K562 (cell line): ENCODE data around the gene MEX3D. TPM values are rescaled to one million over a fixed set of nuclear protein-coding genes. Genes with fewer than 3 reads are reported as not detected.

Experiments
- ARID1B ChIP-seq: fragments of 450-650 bp; IDR thresholded peaks from 2 replicates; pipeline ENCODE4 v1.6.1; 2016; ENCODE audit warnings: antibody characterized with exemption, mild to moderate bottlenecking, inconsistent platforms
- CGGBP1 ChIP-seq: fragments of 250-450 bp; sonication (Bioruptor Pico); IDR thresholded peaks from 2 replicates; pipeline ENCODE4 v1.9.0; 2021; ENCODE audit warnings: mild to moderate bottlenecking
- GABPA ChIP-seq: fragments of 200-800 bp; sonication (Bioruptor generic); conservative IDR thresholded peaks from 2 replicates; pipeline ENCODE4 v1.6.1; 2016; ENCODE audit warnings: low read depth, missing genetic modification characterization, missing compliant biosample characterization
- HNRNPL ChIP-seq: fragments of 200-400 bp; formaldehyde crosslinking; IDR thresholded peaks from 2 replicates; pipeline ENCODE4 v1.6.1; 2017; ENCODE audit warnings: low read depth, mild to moderate bottlenecking, low read length
- MTA1 ChIP-seq: fragments of 450-650 bp; IDR thresholded peaks from 2 replicates; pipeline ENCODE4 v1.6.1; 2017; ENCODE audit warnings: borderline replicate concordance
- NR2C1 ChIP-seq, 2 experiments: fragments of 450-650 bp; IDR thresholded peaks; 2 replicates each; pipeline ENCODE4 v1.6.1; 2017; ENCODE audit warnings: mild to moderate bottlenecking in 2 of 2, antibody characterized with exemption in 1 of 2, inconsistent platforms in 1 of 2, missing compliant biosample characterization in 1 of 2, missing genetic modification characterization in 1 of 2
- POLR2A ChIP-seq: fragments of 450-650 bp; conservative IDR thresholded peaks from 2 replicates; pipeline ENCODE4 v1.6.1; 2016
- POLR2G ChIP-seq: fragments of 200-400 bp; formaldehyde crosslinking; IDR thresholded peaks from 2 replicates; pipeline ENCODE4 v1.6.1; 2017; ENCODE audit warnings: low read depth, mild to moderate bottlenecking, antibody characterized with exemption, low read length, moderate library complexity
- RBBP5 ChIP-seq: fragments of 200-600 bp; sonication (generic); IDR thresholded peaks from 2 replicates; pipeline ENCODE4 v1.6.1; 2012; ENCODE audit warnings: borderline replicate concordance, mild to moderate bottlenecking, low read length, control low read depth, inconsistent platforms; ENCODE audit not compliant: insufficient read depth, poor library complexity, severe bottlenecking
- SIN3A ChIP-seq, 2 experiments: fragments of 150-350 bp in 1 of 2; IDR thresholded peaks; 2 replicates each; pipeline ENCODE4 v1.6.1; 2011 to 2016; ENCODE audit warnings: borderline replicate concordance in 2 of 2, low read depth in 2 of 2, low read length in 2 of 2, mild to moderate bottlenecking in 2 of 2, moderate library complexity in 2 of 2; ENCODE audit not compliant: control insufficient read depth in 1 of 2
- TAF7 ChIP-seq: fragments of 450-650 bp; IDR thresholded peaks from 2 replicates; pipeline ENCODE4 v1.6.1; 2016; ENCODE audit warnings: missing genetic modification characterization, missing compliant biosample characterization
- THAP12 ChIP-seq: fragments of 250-450 bp; sonication (Bioruptor Pico); IDR thresholded peaks from 2 replicates; pipeline ENCODE4 v1.9.0; 2021; ENCODE audit warnings: mild to moderate bottlenecking, inconsistent platforms
- TRIM24 ChIP-seq, 2 experiments: fragments of 450-650 bp; IDR thresholded peaks; 2 replicates each; pipeline ENCODE4 v1.6.1; 2016
- ZBTB17 ChIP-seq: fragments of 450-650 bp; formaldehyde crosslinking; IDR thresholded peaks from 2 replicates; pipeline ENCODE4 v1.4.0; 2020; ENCODE audit warnings: mild to moderate bottlenecking
- ZNF143 ChIP-seq: sonication (generic); formaldehyde crosslinking; IDR thresholded peaks from 2 replicates; pipeline ENCODE4 v1.9.0; 2022; ENCODE audit warnings: mild to moderate bottlenecking, missing genetic modification reagents
- ZNF785 ChIP-seq: fragments of 250-450 bp; sonication (Bioruptor Pico); IDR thresholded peaks from 2 replicates; pipeline ENCODE4 v1.4.0; 2020; ENCODE audit warnings: mild to moderate bottlenecking
- polyA plus RNA-seq, 8 experiments: library from polyadenylated mRNA; depleted of rRNA in 4 of 8; stranded (reverse) in 5 of 8; unstranded in 3 of 8; fragments of >200 nt; fragmentation: Nextera tagmentation in 2 of 8; fragmentation: Illumina TruSeq in 1 of 8; extraction: Ambion mirVana in 2 of 8; extraction: Trizol in 1 of 8; gene quantifications; 2 replicates each; pipeline versions ENCODE4 v1.2.1 to v1.2.3, GENCODE V29; 2011 to 2014; ENCODE audit warnings: inconsistent platforms in 1 of 8, missing spikeins in 1 of 8
- total RNA-seq, 7 experiments: library from RNA; depleted of rRNA in 6 of 7; stranded (reverse); fragments of >200 nt in 6 of 7; fragmentation: Illumina TruSeq in 2 of 7; extraction: Trizol in 2 of 7; gene quantifications; 2 replicates each; pipeline versions ENCODE4 v1.2.1 to v1.2.3, GENCODE V29; 2011 to 2021; ENCODE audit warnings: low replicate concordance in 1 of 7
- TF ChIP-seq, protein P1 (sequence below), 2 experiments: fragments of 450-650 bp; formaldehyde crosslinking in 1 of 2; IDR thresholded peaks; 2 replicates each; pipeline versions ENCODE4 v1.4.0 to v1.6.1; 2014 to 2020; ENCODE audit warnings: mild to moderate bottlenecking in 2 of 2, borderline replicate concordance in 1 of 2, low read depth in 1 of 2

The MEX3D gene
- total and polyA plus RNA-seq, 9 of the 15 experiments (the other 6 are each of a cell fraction or from before 2014, with no cell fraction given): 1.7 to 39.3 (median 5.7) TPM

- TF ChIP-seq, protein P1, sequence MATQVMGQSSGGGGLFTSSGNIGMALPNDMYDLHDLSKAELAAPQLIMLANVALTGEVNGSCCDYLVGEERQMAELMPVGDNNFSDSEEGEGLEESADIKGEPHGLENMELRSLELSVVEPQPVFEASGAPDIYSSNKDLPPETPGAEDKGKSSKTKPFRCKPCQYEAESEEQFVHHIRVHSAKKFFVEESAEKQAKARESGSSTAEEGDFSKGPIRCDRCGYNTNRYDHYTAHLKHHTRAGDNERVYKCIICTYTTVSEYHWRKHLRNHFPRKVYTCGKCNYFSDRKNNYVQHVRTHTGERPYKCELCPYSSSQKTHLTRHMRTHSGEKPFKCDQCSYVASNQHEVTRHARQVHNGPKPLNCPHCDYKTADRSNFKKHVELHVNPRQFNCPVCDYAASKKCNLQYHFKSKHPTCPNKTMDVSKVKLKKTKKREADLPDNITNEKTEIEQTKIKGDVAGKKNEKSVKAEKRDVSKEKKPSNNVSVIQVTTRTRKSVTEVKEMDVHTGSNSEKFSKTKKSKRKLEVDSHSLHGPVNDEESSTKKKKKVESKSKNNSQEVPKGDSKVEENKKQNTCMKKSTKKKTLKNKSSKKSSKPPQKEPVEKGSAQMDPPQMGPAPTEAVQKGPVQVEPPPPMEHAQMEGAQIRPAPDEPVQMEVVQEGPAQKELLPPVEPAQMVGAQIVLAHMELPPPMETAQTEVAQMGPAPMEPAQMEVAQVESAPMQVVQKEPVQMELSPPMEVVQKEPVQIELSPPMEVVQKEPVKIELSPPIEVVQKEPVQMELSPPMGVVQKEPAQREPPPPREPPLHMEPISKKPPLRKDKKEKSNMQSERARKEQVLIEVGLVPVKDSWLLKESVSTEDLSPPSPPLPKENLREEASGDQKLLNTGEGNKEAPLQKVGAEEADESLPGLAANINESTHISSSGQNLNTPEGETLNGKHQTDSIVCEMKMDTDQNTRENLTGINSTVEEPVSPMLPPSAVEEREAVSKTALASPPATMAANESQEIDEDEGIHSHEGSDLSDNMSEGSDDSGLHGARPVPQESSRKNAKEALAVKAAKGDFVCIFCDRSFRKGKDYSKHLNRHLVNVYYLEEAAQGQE (IDR thresholded peaks at IDR 0.05; ENCODE audit: borderline replicate concordance): no peak
- TF ChIP-seq, protein P1 (CRISPR knock-in tag; IDR thresholded peaks at IDR 0.05; ENCODE audit: low read depth): no peak
- TF ChIP-seq POLR2G: peak; percentile 65
- no peak for TF ChIP-seq NR2C1 (IDR thresholded peaks at IDR 0.05)
- no peak for TF ChIP-seq NR2C1 (tag; IDR thresholded peaks at IDR 0.05)
- no peak for TF ChIP-seq TAF7 (tag)
- no peak for TF ChIP-seq ZNF143 (CRISPR knock-in tag)
- TF ChIP-seq MTA1: no peak
- TF ChIP-seq HNRNPL: peak; percentile 72; the same call in 1 of the 2 replicates
- no peak for TF ChIP-seq TRIM24 (IDR thresholded peaks at IDR 0.05)
- TF ChIP-seq ZBTB17 (CRISPR knock-in tag): no peak
- TF ChIP-seq RBBP5: peak; percentile 7
- peak; percentile 77 for TF ChIP-seq THAP12 (CRISPR knock-in tag)
- 0 out of 2 replicates have a peak, but pooled peaks have one; percentile 0 for TF ChIP-seq GABPA
- TF ChIP-seq SIN3A (IDR thresholded peaks at IDR 0.05; ENCODE audit: borderline replicate concordance in 2 of 2, control insufficient read depth in 1 of 2, low read depth in 2 of 2, low read length in 2 of 2): no peak
- peak; percentile 73 for TF ChIP-seq POLR2A
- TF ChIP-seq ARID1B: 0 out of 2 replicates have a peak, but pooled peaks have one; percentile 8
- TF ChIP-seq CGGBP1 (CRISPR knock-in tag): no peak
- TF ChIP-seq ZNF785 (CRISPR knock-in tag): no peak
These were observed 24.8 kb upstream of the MEX3D start, which contains the start of gene MBD3 (continued) for GRCh38 chr19:1592755-1593500.
